Endodermal cell (in vitro differentiated cells): ENCODE measurements around the gene KIF3B. TPM values are rescaled to one million over a fixed set of nuclear protein-coding genes. Genes with fewer than 3 reads are reported as not detected.

Source experiments
- DNase-seq: peaks from one replicate; pipeline ENCODE4 v3.0.0-alpha.2; 2017
- H3K27ac ChIP-seq: 2 replicates; pipeline ENCODE4 v1.5.1; 2013; ENCODE audit warnings: mild to moderate bottlenecking, low read depth, low read length, moderate library complexity
- H3K27me3 ChIP-seq: 2 replicates; pipeline ENCODE4 v1.6.1; 2013; ENCODE audit warnings: mild to moderate bottlenecking, low read length, moderate library complexity; ENCODE audit not compliant: insufficient read depth, control insufficient read depth, poor library complexity, severe bottlenecking
- H3K36me3 ChIP-seq: 2 replicates; pipeline ENCODE4 v1.7.0; 2013; ENCODE audit warnings: mild to moderate bottlenecking, low read length, moderate library complexity; ENCODE audit not compliant: control insufficient read depth, insufficient read depth
- H3K4me1 ChIP-seq: one replicate; pipeline ENCODE4 v1.7.0; 2013; ENCODE audit warnings: low read length; ENCODE audit not compliant: control insufficient read depth, insufficient read depth
- H3K4me3 ChIP-seq: 2 replicates; pipeline ENCODE4 v1.5.1; 2013; ENCODE audit warnings: mild to moderate bottlenecking, low read length, moderate library complexity
- H3K9ac ChIP-seq: 2 replicates; pipeline ENCODE4 v1.6.1; 2013; ENCODE audit warnings: mild to moderate bottlenecking, low read length, moderate library complexity; ENCODE audit not compliant: poor library complexity, severe bottlenecking; ENCODE audit errors: extremely low read depth
- H3K9me3 ChIP-seq: 2 replicates; pipeline ENCODE4 v1.6.1; 2013; ENCODE audit warnings: mild to moderate bottlenecking, low read length, moderate library complexity; ENCODE audit not compliant: control insufficient read depth
- H3K27ac Mint-ChIP-seq: 2 replicates; pipeline ENCODE4 v1.8.0; 2020; ENCODE audit warnings: mixed read lengths
- H3K27me3 Mint-ChIP-seq: 2 replicates; pipeline ENCODE4 v1.8.0; 2021; ENCODE audit warnings: mild to moderate bottlenecking, mixed read lengths; ENCODE audit not compliant: insufficient read depth
- H3K36me3 Mint-ChIP-seq: 2 replicates; pipeline ENCODE4 v1.8.0; 2020; ENCODE audit warnings: low read depth, mixed read lengths
- H3K4me1 Mint-ChIP-seq: 2 replicates; pipeline ENCODE4 v1.8.0; 2020; ENCODE audit warnings: mixed read lengths
- H3K4me3 Mint-ChIP-seq: 2 replicates; pipeline ENCODE4 v1.8.0; 2020; ENCODE audit warnings: mild to moderate bottlenecking, moderate library complexity, mixed read lengths
- H3K9me3 Mint-ChIP-seq: 2 replicates; pipeline ENCODE4 v1.8.0; 2020; ENCODE audit warnings: mild to moderate bottlenecking, mixed read lengths
- WGBS, 2 experiments: methylation state at CpG; one replicate each; pipeline versions ENCODE4 v1.1.5 to v1.1.7; 2013; ENCODE audit warnings: missing lambda C conversion rate in 2 of 2, mixed read lengths in 1 of 2; ENCODE audit not compliant: insufficient coverage in 1 of 2, insufficient read length in 1 of 2; 5-methylcytosine and 5-hydroxymethylcytosine counted together
- total RNA-seq, 2 donors: library from RNA; stranded (reverse); fragmentation: NEBNext Ultra II Directional in 1 of 2; extraction: Animal tissue kit (Norgen Biotek cat#: 25700) in 1 of 2; gene quantifications; 2 replicates in 1 of 2; 3 replicates in 1 of 2; pipeline ENCODE4 v1.2.1, GENCODE V29; 2021
- TF ChIP-seq, protein P1 (sequence below): fragments of 200-600 bp; sonication (generic); conservative IDR thresholded peaks from 2 replicates; pipeline ENCODE4 v1.5.0; 2021; ENCODE audit warnings: antibody characterized with exemption, mild to moderate bottlenecking

KIF3B gene
- total RNA-seq, 2 donors from 2014 or later: 31.4 to 41.1 TPM

DNA sequence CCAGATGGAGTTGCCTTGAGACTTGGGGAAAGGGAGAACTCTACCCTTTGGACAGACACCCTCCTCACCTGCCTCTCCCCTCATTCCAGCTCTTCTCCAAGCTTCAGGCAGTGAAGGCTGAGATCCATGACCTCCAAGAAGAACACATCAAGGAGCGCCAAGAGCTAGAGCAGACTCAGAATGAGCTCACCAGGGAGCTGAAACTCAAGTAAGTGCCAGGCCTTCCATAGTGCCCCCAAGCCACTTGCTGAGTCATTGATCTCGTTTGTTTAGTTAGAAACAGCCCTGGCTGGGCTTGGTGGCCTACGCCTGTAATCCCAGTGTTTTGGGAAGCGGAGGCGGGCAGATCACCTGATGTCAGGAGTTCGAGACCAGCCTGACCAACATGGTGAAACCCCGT, 39.2 kb downstream of the KIF3B start:
- Mint-ChIP-seq H3K9me3 (no peaks in the 10 kb centered on the region), H3K27me3 (no peaks in the 10 kb centered on the region), H3K36me3 (peaks cover 63% of the 10 kb centered on the region), H3K27ac (peak overlapping the region; percentile 85), H3K4me3 (no peak overlapping the region), H3K4me1 (no peaks in the 10 kb centered on the region)
- Histone ChIP-seq H3K27me3 (no peaks in the 10 kb centered on the region), H3K4me1 (no peaks in the 10 kb centered on the region), H3K4me3 (no peak overlapping the region), H3K9ac (no peak overlapping the region), H3K27ac (no peak overlapping the region), H3K36me3 (peaks cover 46% of the 10 kb centered on the region), H3K9me3 (no peaks in the 10 kb centered on the region)
- WGBS, 2 experiments: 91 to 94% methylated on average over 5 to 7 of the region's 7 CpGs
- DNase-seq: no peak
- TF ChIP-seq, protein P1, sequence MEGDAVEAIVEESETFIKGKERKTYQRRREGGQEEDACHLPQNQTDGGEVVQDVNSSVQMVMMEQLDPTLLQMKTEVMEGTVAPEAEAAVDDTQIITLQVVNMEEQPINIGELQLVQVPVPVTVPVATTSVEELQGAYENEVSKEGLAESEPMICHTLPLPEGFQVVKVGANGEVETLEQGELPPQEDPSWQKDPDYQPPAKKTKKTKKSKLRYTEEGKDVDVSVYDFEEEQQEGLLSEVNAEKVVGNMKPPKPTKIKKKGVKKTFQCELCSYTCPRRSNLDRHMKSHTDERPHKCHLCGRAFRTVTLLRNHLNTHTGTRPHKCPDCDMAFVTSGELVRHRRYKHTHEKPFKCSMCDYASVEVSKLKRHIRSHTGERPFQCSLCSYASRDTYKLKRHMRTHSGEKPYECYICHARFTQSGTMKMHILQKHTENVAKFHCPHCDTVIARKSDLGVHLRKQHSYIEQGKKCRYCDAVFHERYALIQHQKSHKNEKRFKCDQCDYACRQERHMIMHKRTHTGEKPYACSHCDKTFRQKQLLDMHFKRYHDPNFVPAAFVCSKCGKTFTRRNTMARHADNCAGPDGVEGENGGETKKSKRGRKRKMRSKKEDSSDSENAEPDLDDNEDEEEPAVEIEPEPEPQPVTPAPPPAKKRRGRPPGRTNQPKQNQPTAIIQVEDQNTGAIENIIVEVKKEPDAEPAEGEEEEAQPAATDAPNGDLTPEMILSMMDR: no peak

GRCh38 chr20:32319100-32319499, 41.6 kb downstream of the KIF3B start:
- Mint-ChIP-seq H3K27me3 (no peaks in the 10 kb centered on the region), H3K4me1 (no peaks in the 10 kb centered on the region), H3K4me3 (no peak overlapping the region), H3K9me3 (no peaks in the 10 kb centered on the region), H3K27ac (no peak overlapping the region), H3K36me3 (peaks cover 56% of the 10 kb centered on the region)
- TF ChIP-seq, protein P1: no peak
- Histone ChIP-seq H3K27me3 (no peaks in the 10 kb centered on the region), H3K36me3 (peaks cover 39% of the 10 kb centered on the region), H3K4me1 (no peaks in the 10 kb centered on the region), H3K9me3 (no peaks in the 10 kb centered on the region), H3K27ac (no peak overlapping the region), H3K9ac (no peak overlapping the region), H3K4me3 (no peak overlapping the region)
- DNase-seq: no peak
- WGBS, 2 experiments: 91 to 100% methylated on average over 2 to 5 of the region's 6 CpGs

DNA sequence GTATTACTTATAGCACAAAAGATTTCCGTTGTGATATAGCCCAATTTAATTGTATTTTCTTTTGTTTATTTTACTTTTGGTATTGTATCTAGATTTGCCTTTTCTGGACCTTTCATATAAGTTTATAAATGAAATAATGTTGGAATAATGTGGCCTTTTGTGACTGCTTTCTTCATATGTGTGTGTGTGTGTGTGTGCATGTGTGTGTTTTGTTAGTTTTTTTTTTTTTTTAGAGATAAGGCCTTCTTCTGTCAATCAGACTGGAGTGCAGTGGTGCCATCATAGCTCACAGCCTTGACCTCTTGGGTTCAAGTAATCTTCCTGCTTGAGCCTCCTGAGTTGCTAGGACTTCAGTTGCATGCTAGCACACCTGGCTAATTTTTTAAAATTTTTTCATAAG, 42.9 kb downstream of the KIF3B start:
- H3K9me3 ChIP-seq: no peaks in the 10 kb centered on the region
- no peak for DNase-seq
- no peaks in the 10 kb centered on the region for H3K4me1 Mint-ChIP-seq
- peaks cover 39% of the 10 kb centered on the region for H3K36me3 ChIP-seq
- H3K27ac ChIP-seq: no peak overlapping the region
- TF ChIP-seq, protein P1: no peak
- H3K27me3 Mint-ChIP-seq: no peaks in the 10 kb centered on the region
- no peak overlapping the region for H3K27ac Mint-ChIP-seq
- no peak overlapping the region for H3K4me3 ChIP-seq
- H3K27me3 ChIP-seq: no peaks in the 10 kb centered on the region
- no CpG with 5 or more reads among the region's 1 CpG for WGBS, 2 experiments
- no peaks in the 10 kb centered on the region for H3K9me3 Mint-ChIP-seq
- H3K4me3 Mint-ChIP-seq: no peak overlapping the region
- no peaks in the 10 kb centered on the region for H3K4me1 ChIP-seq
- H3K36me3 Mint-ChIP-seq: peaks cover 49% of the 10 kb centered on the region
- H3K9ac ChIP-seq: no peak overlapping the region
